ENCODE measurements around the gene AQP10. TPM values are rescaled to one million over a fixed set of nuclear protein-coding genes. Genes with fewer than 3 reads are reported as not detected.

AQP10 gene
- total RNA-seq, 2 experiments from 2014 or later = not detected

DNA sequence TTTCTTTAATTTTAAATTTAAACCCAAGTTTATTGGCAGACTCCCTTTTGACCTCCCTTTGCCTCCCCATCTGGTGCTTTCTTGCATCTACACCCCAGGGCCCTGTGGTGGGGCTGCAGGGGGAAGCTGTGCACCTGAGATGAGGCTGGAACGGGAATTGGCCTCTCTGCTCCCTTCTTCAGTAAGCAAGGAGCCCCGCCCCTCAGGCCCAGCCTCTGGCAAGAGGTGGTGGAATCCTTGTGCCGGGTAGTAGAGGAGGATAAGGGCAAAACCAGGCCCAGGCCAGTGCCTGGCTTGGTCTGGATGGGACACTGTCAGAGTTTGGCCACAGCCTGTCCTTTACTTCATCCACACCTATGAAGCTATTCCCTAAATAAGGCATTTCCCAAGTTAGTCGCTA, 29.5 kb downstream of the AQP10 start:
- Histone ChIP-seq H3K4me3 (ENCODE audit: low read depth, low read length, poor library complexity, severe bottlenecking) (no peak overlapping the region), H3K36me3 (ENCODE audit: insufficient read depth, low read length) (peaks cover 3% of the 10 kb centered on the region; the same call in 1 of the 2 replicates), H3K4me1 (ENCODE audit: insufficient read depth, low read length, poor library complexity, severe bottlenecking) (no peaks in the 10 kb centered on the region), H3K4me2 (ENCODE audit: low read length) (no peak overlapping the region), H4K20me1 (ENCODE audit: insufficient read depth, low read length) (no peaks in the 10 kb centered on the region), H3K9me3 (ENCODE audit: low read length) (no peaks in the 10 kb centered on the region), H3K79me2 (ENCODE audit: insufficient read depth, low read depth, low read length) (no peaks in the 10 kb centered on the region), H2AFZ (ENCODE audit: low read length) (no peak overlapping the region), H3K9me2 (ENCODE audit: insufficient read depth, low read length) (no peaks in the 10 kb centered on the region), H3K27ac (ENCODE audit: low read depth, low read length, poor library complexity, severe bottlenecking) (no peak overlapping the region)
- no peak for TF ChIP-seq EZH2phosphoT487 (IDR thresholded peaks at IDR 0.05; ENCODE audit: borderline replicate concordance, low read depth, low read length)
- TF ChIP-seq, protein P1, sequence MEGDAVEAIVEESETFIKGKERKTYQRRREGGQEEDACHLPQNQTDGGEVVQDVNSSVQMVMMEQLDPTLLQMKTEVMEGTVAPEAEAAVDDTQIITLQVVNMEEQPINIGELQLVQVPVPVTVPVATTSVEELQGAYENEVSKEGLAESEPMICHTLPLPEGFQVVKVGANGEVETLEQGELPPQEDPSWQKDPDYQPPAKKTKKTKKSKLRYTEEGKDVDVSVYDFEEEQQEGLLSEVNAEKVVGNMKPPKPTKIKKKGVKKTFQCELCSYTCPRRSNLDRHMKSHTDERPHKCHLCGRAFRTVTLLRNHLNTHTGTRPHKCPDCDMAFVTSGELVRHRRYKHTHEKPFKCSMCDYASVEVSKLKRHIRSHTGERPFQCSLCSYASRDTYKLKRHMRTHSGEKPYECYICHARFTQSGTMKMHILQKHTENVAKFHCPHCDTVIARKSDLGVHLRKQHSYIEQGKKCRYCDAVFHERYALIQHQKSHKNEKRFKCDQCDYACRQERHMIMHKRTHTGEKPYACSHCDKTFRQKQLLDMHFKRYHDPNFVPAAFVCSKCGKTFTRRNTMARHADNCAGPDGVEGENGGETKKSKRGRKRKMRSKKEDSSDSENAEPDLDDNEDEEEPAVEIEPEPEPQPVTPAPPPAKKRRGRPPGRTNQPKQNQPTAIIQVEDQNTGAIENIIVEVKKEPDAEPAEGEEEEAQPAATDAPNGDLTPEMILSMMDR (conservative IDR thresholded peaks at IDR 0.05; ENCODE audit: low read length) = no peak
- DNase-seq (ENCODE audit: low spot score) = no peak
- CTCF ChIA-PET (ENCODE audit: unreplicated experiment) = no interaction called here
- POLR2A ChIA-PET = no interaction called here
- BruUV-seq (replicated peaks) = no TSS peak
- intact Hi-C loops (cut with micrococcal nuclease; ENCODE audit: unreplicated experiment) = no loop called here

DNA sequence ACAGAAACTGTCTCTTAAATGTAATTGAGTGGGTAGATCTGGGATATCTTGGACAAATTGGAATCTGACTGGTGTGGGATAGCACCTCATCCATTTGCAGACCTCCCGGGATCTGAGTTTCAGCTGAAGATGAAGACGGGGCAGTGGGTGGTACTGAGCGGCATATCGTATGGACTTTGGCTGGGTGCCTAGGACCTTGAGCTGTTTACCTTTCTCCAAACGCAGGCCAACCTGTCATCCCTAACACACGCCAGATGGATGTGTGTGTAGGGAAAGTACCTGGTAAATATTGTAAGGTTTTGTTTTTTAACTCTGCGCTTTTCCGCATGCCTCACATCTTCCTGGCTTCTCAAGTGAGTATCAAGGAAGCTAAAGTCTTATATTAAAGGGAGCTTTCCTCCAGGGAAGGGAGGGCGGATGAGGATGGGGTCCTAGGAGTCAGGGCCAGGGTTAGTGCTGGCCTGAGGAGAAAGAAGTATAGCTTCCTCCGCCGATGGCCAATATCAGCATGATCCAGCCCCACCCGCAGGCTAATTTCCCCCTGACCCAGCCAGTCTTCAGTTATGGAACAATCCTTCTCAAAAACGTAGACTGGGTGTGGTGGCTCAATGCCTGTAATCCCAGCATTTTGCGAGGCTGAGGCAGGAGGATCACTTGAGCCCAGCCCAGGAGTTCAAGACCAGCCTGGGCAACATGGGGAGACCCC, 30.6 kb downstream of the AQP10 start:
- Histone ChIP-seq H3K9me3 (ENCODE audit: low read length) (no peaks in the 10 kb centered on the region), H3K4me3 (ENCODE audit: low read depth, low read length, poor library complexity, severe bottlenecking) (no peak overlapping the region), H4K20me1 (ENCODE audit: insufficient read depth, low read length) (no peaks in the 10 kb centered on the region), H3K4me1 (ENCODE audit: insufficient read depth, low read length, poor library complexity, severe bottlenecking) (no peaks in the 10 kb centered on the region), H3K9me2 (ENCODE audit: insufficient read depth, low read length) (no peaks in the 10 kb centered on the region), H2AFZ (ENCODE audit: low read length) (no peak overlapping the region), H3K4me2 (ENCODE audit: low read length) (no peak overlapping the region), H3K79me2 (ENCODE audit: insufficient read depth, low read depth, low read length) (no peaks in the 10 kb centered on the region), H3K36me3 (ENCODE audit: insufficient read depth, low read length) (peaks cover under 1% of the 10 kb centered on the region; the same call in 1 of the 2 replicates), H3K27ac (ENCODE audit: low read depth, low read length, poor library complexity, severe bottlenecking) (no peak overlapping the region)
- DNase-seq (ENCODE audit: low spot score) = no peak
- TF ChIP-seq, protein P1 (conservative IDR thresholded peaks at IDR 0.05; ENCODE audit: low read length) = no peak
- TF ChIP-seq EZH2phosphoT487 (IDR thresholded peaks at IDR 0.05; ENCODE audit: borderline replicate concordance, low read depth, low read length) = no peak
- ChIA-PET CTCF (ENCODE audit: unreplicated experiment) (no interaction called here), POLR2A (no interaction called here)
- no TSS peak for BruUV-seq (replicated peaks)
- intact Hi-C loops (cut with micrococcal nuclease; ENCODE audit: unreplicated experiment) = no loop called here

DNA sequence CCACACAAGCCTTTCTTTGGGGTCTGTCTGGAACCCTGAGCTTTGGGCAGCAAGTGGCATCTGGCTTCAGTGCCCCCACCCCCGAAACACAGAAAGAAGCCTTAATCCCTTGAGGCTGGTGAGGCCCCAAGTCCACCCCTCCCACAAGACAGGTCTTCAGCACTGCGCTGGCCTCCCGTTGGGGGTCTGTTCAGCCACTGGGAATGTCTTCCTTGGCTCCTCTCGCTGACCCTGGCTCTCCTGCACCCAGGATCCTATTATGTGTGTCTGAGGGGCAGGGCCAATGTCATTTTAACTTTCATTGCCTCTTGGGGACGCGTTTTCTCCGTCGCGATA, 31.3 kb downstream of the AQP10 start:
- TF ChIP-seq, protein P1 (conservative IDR thresholded peaks at IDR 0.05; ENCODE audit: low read length) = no peak
- TF ChIP-seq EZH2phosphoT487 (IDR thresholded peaks at IDR 0.05; ENCODE audit: borderline replicate concordance, low read depth, low read length) = no peak
- no peaks in the 10 kb centered on the region for H3K36me3 ChIP-seq (ENCODE audit: insufficient read depth, low read length)
- H3K9me3 ChIP-seq (ENCODE audit: low read length) = no peaks in the 10 kb centered on the region
- H2AFZ ChIP-seq (ENCODE audit: low read length) = no peak overlapping the region
- CTCF ChIA-PET (ENCODE audit: unreplicated experiment) = no interaction called here
- BruUV-seq (replicated peaks) = no TSS peak
- H3K27ac ChIP-seq (ENCODE audit: low read depth, low read length, poor library complexity, severe bottlenecking) = no peak overlapping the region
- no peaks in the 10 kb centered on the region for H3K4me1 ChIP-seq (ENCODE audit: insufficient read depth, low read length, poor library complexity, severe bottlenecking)
- intact Hi-C loops (cut with micrococcal nuclease; ENCODE audit: unreplicated experiment) = no loop called here
- H3K9me2 ChIP-seq (ENCODE audit: insufficient read depth, low read length) = no peaks in the 10 kb centered on the region
- no peak overlapping the region for H3K4me3 ChIP-seq (ENCODE audit: low read depth, low read length, poor library complexity, severe bottlenecking)
- H3K79me2 ChIP-seq (ENCODE audit: insufficient read depth, low read depth, low read length) = no peaks in the 10 kb centered on the region
- no peak for DNase-seq (ENCODE audit: low spot score)
- H3K4me2 ChIP-seq (ENCODE audit: low read length) = no peak overlapping the region
- POLR2A ChIA-PET = no interaction called here
- H4K20me1 ChIP-seq (ENCODE audit: insufficient read depth, low read length) = no peaks in the 10 kb centered on the region
